Upper lobe of left lung (tissue), 6 donors: ENCODE results near the gene LRRC36. TPM values are rescaled to one million over a fixed set of nuclear protein-coding genes. Genes with fewer than 3 reads are reported as not detected.

Experiments used
- ATAC-seq, 2 donors: fragments of 200-7000 bp; cut with Tn5 transposase; one replicate each; pipeline ENCODE4 v1.9.1; 2022; ENCODE audit warnings: mild to moderate bottlenecking in 2 of 2, moderate library complexity in 2 of 2; ENCODE audit not compliant: low FRiP score in 2 of 2
- DNase-seq, 2 donors: peaks; one replicate each; pipeline ENCODE4 v3.0.0-alpha.2; 2019 to 2020
- H3K27ac ChIP-seq, 4 donors: fragments of 200-600 bp; sonication (generic); one replicate each; pipeline ENCODE4 v1.5.1; 2016 to 2019
- H3K27me3 ChIP-seq, 4 donors: fragments of 200-600 bp; sonication (generic); one replicate each; pipeline ENCODE4 v1.5.1; 2017 to 2019
- H3K36me3 ChIP-seq, 4 donors: fragments of 200-600 bp; sonication (generic); one replicate each; pipeline ENCODE4 v1.5.1; 2016 to 2019
- H3K4me1 ChIP-seq, 4 donors: fragments of 200-600 bp; sonication (generic); one replicate each; pipeline ENCODE4 v1.5.1; 2018 to 2019
- H3K4me3 ChIP-seq, 4 donors: fragments of 200-600 bp; sonication (generic); one replicate each; pipeline ENCODE4 v1.5.1; 2017 to 2019; ENCODE audit warnings: mild to moderate bottlenecking in 2 of 4, moderate library complexity in 1 of 4
- H3K9me3 ChIP-seq, 4 donors: fragments of 200-600 bp; sonication (generic); one replicate each; pipeline ENCODE4 v1.5.1; 2018 to 2019
- CTCF ChIP-seq, 6 experiments: fragments of 450-650 bp in 4 of 6; fragments of 200-600 bp in 2 of 6; sonication (generic) in 2 of 6; IDR thresholded peaks; one replicate each; pipeline ENCODE4 v1.5.1; 2016 to 2019; ENCODE audit warnings: antibody characterized with exemption in 6 of 6
- EP300 ChIP-seq, 4 donors: sonication (generic); formaldehyde crosslinking; IDR thresholded peaks; one replicate each; pipeline ENCODE4 v1.5.1; 2017; ENCODE audit warnings: antibody characterized with exemption in 4 of 4, control low read depth in 2 of 4
- POLR2A ChIP-seq, 4 donors: fragments of 450-650 bp; IDR thresholded peaks; one replicate each; pipeline ENCODE4 v1.5.1; 2016 to 2017; ENCODE audit warnings: antibody characterized with exemption in 4 of 4, mild to moderate bottlenecking in 2 of 4
- POLR2AphosphoS5 ChIP-seq, 2 donors: sonication (generic); formaldehyde crosslinking; IDR thresholded peaks; one replicate each; pipeline ENCODE4 v1.5.1; 2017; ENCODE audit warnings: antibody characterized with exemption in 2 of 2
- WGBS, 2 donors: methylation state at CpG; one replicate each; pipeline ENCODE4 v1.1.5; 2017 to 2018; 5-methylcytosine and 5-hydroxymethylcytosine counted together
- total RNA-seq, 6 donors: library from RNA; depleted of rRNA in 4 of 6; stranded (reverse); fragments of >200 nt in 4 of 6; gene quantifications; one replicate each; pipeline versions ENCODE4 v1.1.0 to v1.2.1, GENCODE V29; 2016 to 2021
- donor health status: DM: no; HTN: no; CAD: no; lungs with moderate emphysema.
- donor health status: DM: no; HTN: yes; CAD: no; lungs with severe emphysema.

LRRC36 gene
- total RNA-seq = 100 to 1,000 TPM in 1 of 6 donors, 10 to 100 TPM in 4, 1 to 10 TPM in 1; 5.9 to 110 (median 22.8) TPM

GRCh38 chr16:67326472-67327309, at the start of gene LRRC36, which contains the start of gene KCTD19:
Gene LRRC36 (plus strand): TSS chr16:67326815. CDS start chr16:67326863, 48 bp downstream.
Gene KCTD19 (minus strand): TSS chr16:67326741. CDS start chr16:67326707, 34 bp downstream.
- TF ChIP-seq CTCF (IDR thresholded peaks at IDR 0.05) = peak; percentile 58 to 79 (median 68)
- no peak for TF ChIP-seq POLR2AphosphoS5 (IDR thresholded peaks at IDR 0.05)
- DNase-seq (peak; percentile 76 to 94), ATAC-seq (peak; percentile 84 to 88)
- H3K4me3 ChIP-seq = peak within 1 kb of the TSS in 3 of 4 donors; percentile 49 to 59 (median 50)
- 13 to 18% methylated on average over 34 to 48 of the region's 61 CpGs for WGBS, 2 donors
- H3K27me3 ChIP-seq = no peaks in the 10 kb centered on the region
- no peaks in the 10 kb centered on the region for H3K36me3 ChIP-seq
- peaks cover 12 to 17% (median 14%) of the 10 kb centered on the region in 4 donors for H3K4me1 ChIP-seq
- no peaks in the 10 kb centered on the region for H3K9me3 ChIP-seq
- peak within 1 kb of the TSS; percentile 10 to 75 (median 64) for H3K27ac ChIP-seq

GRCh38 chr16:67277294-67277998, 49.2 kb upstream of the LRRC36 start:
- peak in 1 of 2 donors; percentile 40 for DNase-seq
- peak in 1 of 2 donors; percentile 80 for ATAC-seq
- H3K4me3 ChIP-seq = peak overlapping the region in 1 of 4 donors; percentile 74
- TF ChIP-seq EP300 (IDR thresholded peaks at IDR 0.05) = no peak
- TF ChIP-seq POLR2A (IDR thresholded peaks at IDR 0.05) = no peak
- no peak for TF ChIP-seq POLR2AphosphoS5 (IDR thresholded peaks at IDR 0.05)
- no peak for TF ChIP-seq CTCF (IDR thresholded peaks at IDR 0.05)
- H3K27me3 ChIP-seq = no peaks in the 10 kb centered on the region
- H3K4me1 ChIP-seq = peaks cover 20 to 25% (median 23%) of the 10 kb centered on the region in 4 donors
- WGBS, 2 donors = 89 to 95% methylated on average over 1 to 4 of the region's 4 CpGs
- H3K9me3 ChIP-seq = no peaks in the 10 kb centered on the region
- H3K27ac ChIP-seq = peak overlapping the region; percentile 8 to 81 (median 78)
- peaks cover 0 to 10% (median 0%) of the 10 kb centered on the region in 4 donors for H3K36me3 ChIP-seq

GRCh38 chr16:67277999-67278772, 48.4 kb upstream of the LRRC36 start:
- Histone ChIP-seq H3K27me3 (no peaks in the 10 kb centered on the region), H3K36me3 (peaks cover 0 to 10% (median 0%) of the 10 kb centered on the region in 4 donors), H3K4me1 (peaks cover 20 to 25% (median 23%) of the 10 kb centered on the region in 4 donors), H3K27ac (peak overlapping the region; percentile 59 to 81 (median 78)), H3K9me3 (no peaks in the 10 kb centered on the region), H3K4me3 (peak overlapping the region in 3 of 4 donors; percentile 58 to 74 (median 58))
- DNase-seq = no peak
- ATAC-seq = peak in 1 of 2 donors; percentile 69
- WGBS, 2 donors = 53 to 69% methylated on average over 8 to 13 of the region's 13 CpGs
- no peak for TF ChIP-seq EP300 (IDR thresholded peaks at IDR 0.05)
- no peak for TF ChIP-seq CTCF (IDR thresholded peaks at IDR 0.05)
- no peak for TF ChIP-seq POLR2AphosphoS5 (IDR thresholded peaks at IDR 0.05)
- no peak for TF ChIP-seq POLR2A (IDR thresholded peaks at IDR 0.05)

- TF ChIP-seq CTCF (IDR thresholded peaks at IDR 0.05) (no peak), EP300 (IDR thresholded peaks at IDR 0.05) (no peak), POLR2AphosphoS5 (IDR thresholded peaks at IDR 0.05) (no peak), POLR2A (IDR thresholded peaks at IDR 0.05) (no peak)
- no peaks in the 10 kb centered on the region for H3K27me3 ChIP-seq
- DNase-seq = peak in 1 of 2 donors; percentile 52
Measured at GRCh38 chr16:67278773-67279295, 47.8 kb upstream of the LRRC36 start.

More at GRCh38 chr16:67278773-67279295, 47.8 kb upstream of the LRRC36 start:
- H3K27ac ChIP-seq = peak overlapping the region; percentile 59 to 81 (median 78)
- no peaks in the 10 kb centered on the region for H3K9me3 ChIP-seq
- H3K36me3 ChIP-seq = peaks cover 0 to 10% (median 0%) of the 10 kb centered on the region in 4 donors
- peaks cover 20 to 25% (median 23%) of the 10 kb centered on the region in 4 donors for H3K4me1 ChIP-seq
- peak overlapping the region; percentile 48 to 74 (median 58) for H3K4me3 ChIP-seq
- ATAC-seq = peak; percentile 4 to 37
- WGBS, 2 donors = 14 to 22% methylated on average over 3 to 4 of the region's 42 CpGs
